GM21367 (cell line): Measurements from ENCODE around the gene LDLRAD4.
"Not testable (repeated sequence)": the region's sequence is repeated elsewhere in the genome, so short reads cannot be mapped to it uniquely, and the experiment has no call there.

Experiments used
- ATAC-seq: cut with Tn5 transposase; IDR thresholded peaks from one replicate; pipeline ENCODE4 v1.9.1; 2021; ENCODE audit not compliant: unreplicated experiment

LDLRAD4 gene

GRCh38 chr18:13641551-13642439 lies 423.2 kb downstream of the LDLRAD4 start:
- ATAC-seq: no peak

- no peak for ATAC-seq
Observed at GRCh38 chr18:13642440-13642827, 423.9 kb downstream of the LDLRAD4 start.

GRCh38 chr18:13643261-13643751 lies 424.7 kb downstream of the LDLRAD4 start:
- ATAC-seq: no peak

GRCh38 chr18:13645093-13645492 lies 426.5 kb downstream of the LDLRAD4 start:
- ATAC-seq: no peak

- ATAC-seq: no peak
Observed at GRCh38 chr18:13646633-13647032, 428.1 kb downstream of the LDLRAD4 start.

GRCh38 chr18:13647761-13648160 lies 429.2 kb downstream of the LDLRAD4 start:
- ATAC-seq: no peak

- no peak for ATAC-seq
Observed at GRCh38 chr18:13649397-13650390, 431.1 kb downstream of the LDLRAD4 start.

- no peak for ATAC-seq
Observed at GRCh38 chr18:13653746-13654433, 435.3 kb downstream of the LDLRAD4 start.

GRCh38 chr18:13657974-13658373 lies 439.4 kb downstream of the LDLRAD4 start:
- no peak for ATAC-seq

- no peak for ATAC-seq
Observed at GRCh38 chr18:13658436-13659204, 440.1 kb downstream of the LDLRAD4 start.

- ATAC-seq: no peak
Observed at GRCh38 chr18:13660510-13660909, 441.9 kb downstream of the LDLRAD4 start.

- no peak for ATAC-seq
Observed at GRCh38 chr18:13661051-13661778, 442.7 kb downstream of the LDLRAD4 start.

- ATAC-seq: no peak
Observed at GRCh38 chr18:13661779-13662256, 443.3 kb downstream of the LDLRAD4 start.

GRCh38 chr18:13672657-13673056 lies 454.1 kb downstream of the LDLRAD4 start:
- no peak for ATAC-seq

GRCh38 chr18:13676471-13676870 lies 457.9 kb downstream of the LDLRAD4 start:
- ATAC-seq: no peak

GRCh38 chr18:13677350-13677749 lies 458.8 kb downstream of the LDLRAD4 start:
- not testable (repeated sequence) for ATAC-seq

- ATAC-seq: no peak
Observed at GRCh38 chr18:13680612-13681011, 462.1 kb downstream of the LDLRAD4 start.

GRCh38 chr18:13681701-13682100 lies 463.1 kb downstream of the LDLRAD4 start:
- no peak for ATAC-seq

- no peak for ATAC-seq
Observed at GRCh38 chr18:13684546-13684945, 466.0 kb downstream of the LDLRAD4 start.
